Effector CD4-positive, alpha-beta T cell (primary cell): ENCODE data around the gene VCX3A. TPM values are rescaled to one million over a fixed set of nuclear protein-coding genes. Genes with fewer than 3 reads are reported as not detected.
"Not testable (repeated sequence)": the region's sequence is repeated elsewhere in the genome, so short reads cannot be mapped to it uniquely, and the experiment has no call there.

Experiments used
- DNase-seq: peaks from one replicate; pipeline ENCODE4 v3.0.0-alpha.2; 2020
- total RNA-seq: gene quantifications from one replicate; lab custom pipeline; 2026; lab: John Stamatoyannopoulos, UW

Gene VCX3A
- total RNA-seq = not detected

DNA sequence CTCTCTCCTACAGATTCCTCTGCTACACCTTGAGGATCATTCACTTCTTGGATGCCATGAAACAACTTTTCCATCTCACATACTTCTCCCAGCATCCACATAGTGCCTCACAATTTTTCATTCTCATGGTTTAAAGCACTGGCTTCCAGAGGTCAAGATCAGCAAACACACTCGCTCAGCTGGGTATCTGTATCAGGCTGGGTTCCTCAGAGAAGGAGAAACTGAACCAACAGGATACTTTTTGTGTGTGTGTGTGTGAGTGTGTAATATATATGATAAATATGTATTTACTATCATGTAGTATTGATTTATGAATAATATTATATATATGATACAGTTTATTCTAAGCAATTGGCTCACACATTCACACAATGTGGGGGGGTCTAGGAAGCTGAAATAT lies at the start of gene VCX3A:
Gene VCX3A, minus strand, starts transcription at position 101 of the 400 bp plus-strand sequence. CDS start 621 bp downstream, outside the sequence.
- not testable (repeated sequence) for DNase-seq

- no peak for DNase-seq
Measured at GRCh38 chrX:6574762-6575161, 39.8 kb upstream of the VCX3A start.

DNA sequence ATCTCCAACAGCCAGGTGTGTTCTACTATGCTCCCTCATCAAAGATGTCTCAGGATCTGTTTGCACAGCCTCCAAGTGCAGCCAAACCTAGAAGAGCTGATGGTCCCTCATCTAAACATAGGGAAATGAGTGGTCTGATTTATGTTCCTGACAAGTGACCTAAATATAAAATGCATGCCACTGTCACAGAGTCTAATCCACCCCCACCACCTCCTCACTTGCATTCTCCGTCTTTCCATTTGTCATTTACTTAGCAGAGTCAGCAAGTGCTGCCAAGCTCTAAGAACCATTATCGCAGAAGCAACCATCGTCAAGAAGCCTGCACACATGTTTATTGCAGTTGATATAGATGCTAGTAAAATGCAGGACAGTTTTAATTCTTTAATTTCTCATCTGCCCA lies 33.1 kb upstream of the VCX3A start:
- no peak for DNase-seq

- no peak for DNase-seq
Measured at GRCh38 chrX:6558979-6559378, 24.1 kb upstream of the VCX3A start.

GRCh38 chrX:6557690-6558089 lies 22.8 kb upstream of the VCX3A start:
- no peak for DNase-seq

- DNase-seq = no peak
Measured at GRCh38 chrX:6550999-6551398, 16.1 kb upstream of the VCX3A start.

- DNase-seq = no peak
Measured at GRCh38 chrX:6545712-6546111, 10.8 kb upstream of the VCX3A start.

- DNase-seq = no peak
Measured at GRCh38 chrX:6526564-6527136, 8.3 kb downstream of the VCX3A start.

DNA sequence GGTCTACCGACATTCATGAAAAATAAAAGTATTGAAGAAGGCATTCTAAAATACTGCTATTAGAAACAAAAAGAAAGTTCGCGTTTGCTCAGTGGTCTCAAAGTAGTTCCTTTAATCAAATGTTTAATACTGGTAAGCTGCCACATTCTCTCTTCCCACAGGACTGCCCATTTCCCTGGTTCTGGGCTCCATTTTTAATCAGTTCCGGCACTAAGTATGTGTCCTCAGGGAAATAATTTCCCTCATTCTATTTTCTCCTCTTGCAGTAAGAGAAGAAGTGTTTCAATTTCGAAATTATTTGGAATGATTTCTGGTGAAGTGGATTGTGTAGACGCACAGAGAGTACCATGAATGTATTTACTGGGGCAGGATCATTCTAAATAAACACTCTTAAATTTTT lies 17.5 kb downstream of the VCX3A start:
- no peak for DNase-seq

DNA sequence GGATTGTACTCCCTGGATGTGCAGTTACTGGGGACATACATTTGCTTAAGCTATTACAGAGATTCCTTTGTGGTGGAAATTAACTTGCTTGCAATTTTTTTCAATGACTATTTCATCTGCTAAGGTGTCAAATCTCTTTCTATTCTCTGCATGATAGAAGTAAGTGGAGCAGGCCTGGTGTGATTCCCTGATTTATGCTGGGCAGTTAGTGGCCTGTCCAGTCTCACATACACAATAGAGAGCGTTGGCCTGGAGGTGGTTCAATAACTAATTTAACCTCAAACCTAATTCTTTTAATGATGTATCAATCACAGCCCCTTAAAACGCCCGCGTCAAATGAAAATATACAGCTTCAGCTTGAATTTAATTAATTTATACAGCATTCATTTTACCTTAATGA lies 28.5 kb downstream of the VCX3A start:
- DNase-seq = no peak

GRCh38 chrX:6505960-6506359 lies 29.0 kb downstream of the VCX3A start:
- DNase-seq = no peak

DNA sequence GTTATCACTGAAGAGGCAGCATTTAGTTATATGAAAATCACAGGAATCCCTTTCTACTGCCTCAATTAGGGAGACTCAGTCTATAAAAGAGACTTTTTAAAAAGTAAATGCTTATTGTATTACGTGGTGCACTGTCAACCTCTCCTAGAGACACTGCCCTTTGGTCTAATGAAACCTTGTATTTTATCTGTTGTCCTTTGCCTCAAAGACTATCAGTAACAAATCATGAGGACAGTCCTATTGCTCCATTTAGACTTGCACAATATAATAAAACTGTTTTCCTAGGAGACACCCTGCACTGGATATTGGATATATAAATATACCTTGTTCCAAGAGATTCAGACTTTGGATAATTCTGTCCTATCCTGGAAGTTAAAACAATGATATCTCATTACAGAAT lies 34.2 kb downstream of the VCX3A start:
- DNase-seq = no peak

DNA sequence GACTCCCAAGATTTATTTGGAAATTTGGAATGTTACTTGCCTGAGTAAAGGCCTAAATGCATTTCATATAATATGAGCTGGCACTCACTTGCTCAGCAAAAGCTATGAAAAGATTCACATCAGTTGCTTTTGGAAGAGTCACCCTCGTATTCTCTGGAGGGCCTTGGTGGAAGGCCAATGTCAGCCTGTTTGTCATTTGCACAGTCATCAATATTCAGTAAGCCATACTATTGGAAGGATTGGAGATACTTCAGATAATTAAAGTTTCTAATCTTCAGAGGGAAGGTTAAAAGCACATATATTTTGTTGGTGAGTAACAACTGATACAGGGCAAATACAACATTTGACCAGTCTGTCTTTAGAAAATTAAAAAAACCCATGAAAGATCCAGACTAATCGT lies 36.6 kb downstream of the VCX3A start:
- no peak for DNase-seq
